ENCODE results near the gene GRM5.

Gene GRM5

DNA sequence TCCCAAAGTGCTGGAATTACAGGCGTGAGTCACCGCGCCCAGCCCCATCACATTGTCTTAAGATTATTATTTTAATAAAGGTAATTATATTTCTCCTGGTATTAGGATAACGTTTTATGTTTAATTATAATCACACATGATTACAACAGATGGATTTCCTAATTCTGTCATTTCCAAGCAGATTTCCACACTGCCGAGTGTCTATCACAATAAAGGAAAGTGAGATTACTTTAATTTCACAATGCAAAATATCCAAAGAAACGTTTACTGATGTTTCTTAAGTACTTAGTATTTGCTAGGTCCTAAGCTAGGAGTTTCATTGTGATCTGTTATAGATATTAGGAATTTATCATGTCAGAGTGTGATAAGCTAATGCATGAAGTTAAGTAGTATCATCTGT, 524.8 kb downstream of the GRM5 start:
- Histone ChIP-seq H3K9me3 (replicated peaks in 1 of 2; ENCODE audit: control insufficient read depth in 2 of 2, insufficient read depth in 1 of 2, low read depth in 1 of 2, low read length in 2 of 2) (no peaks in the 10 kb centered on the region), H3K4me1 (ENCODE audit: control insufficient read depth in 2 of 2, insufficient read depth in 1 of 2, low read depth in 1 of 2, low read length in 2 of 2) (no peaks in the 10 kb centered on the region), H2BK15ac (ENCODE audit: low read length) (no peak overlapping the region), H3K4me3 (ENCODE audit: low read length in 2 of 2) (no peak overlapping the region), H3K18ac (ENCODE audit: low read length) (no peak overlapping the region), H3K79me1 (ENCODE audit: low read depth, low read length) (no peaks in the 10 kb centered on the region), H2AFZ (ENCODE audit: low read length) (no peak overlapping the region), H3K27me3 (ENCODE audit: control insufficient read depth in 3 of 3, insufficient read depth in 3 of 3, low read depth in 1 of 3, low read length in 3 of 3) (no peaks in the 10 kb centered on the region), H2BK120ac (ENCODE audit: low read depth, low read length) (no peak overlapping the region), H3K9ac (ENCODE audit: low read depth, low read length, poor library complexity) (no peak overlapping the region), H4K91ac (ENCODE audit: low read depth, low read length, poor library complexity) (no peak overlapping the region), H3K36me3 (replicated peaks in 1 of 2; ENCODE audit: control insufficient read depth in 2 of 2, insufficient read depth in 2 of 2, low read length in 2 of 2) (no peaks in the 10 kb centered on the region), H2AK5ac (ENCODE audit: low read depth, low read length) (no peak overlapping the region), H3K4me2 (ENCODE audit: insufficient read depth, low read length, poor library complexity, severe bottlenecking) (no peak overlapping the region), H4K8ac (ENCODE audit: low read depth, low read length) (no peak overlapping the region), H3K14ac (ENCODE audit: low read length) (no peak overlapping the region), H2BK12ac (ENCODE audit: low read length) (no peak overlapping the region), H3K27ac (replicated peaks; ENCODE audit: low read length) (no peak overlapping the region), H3K23ac (ENCODE audit: low read depth, low read length, poor library complexity) (no peak overlapping the region), H2BK5ac (ENCODE audit: low read length) (no peak overlapping the region), H3K4ac (ENCODE audit: low read length) (no peak overlapping the region)
- no peak for DNase-seq (ENCODE audit: low spot score)
- no CpG with 5 or more reads among the region's 6 CpGs for WGBS, 2 donors (ENCODE audit: extremely low coverage in 2 of 2, insufficient read length in 2 of 2, insufficient replicate concordance in 1 of 2)

DNA sequence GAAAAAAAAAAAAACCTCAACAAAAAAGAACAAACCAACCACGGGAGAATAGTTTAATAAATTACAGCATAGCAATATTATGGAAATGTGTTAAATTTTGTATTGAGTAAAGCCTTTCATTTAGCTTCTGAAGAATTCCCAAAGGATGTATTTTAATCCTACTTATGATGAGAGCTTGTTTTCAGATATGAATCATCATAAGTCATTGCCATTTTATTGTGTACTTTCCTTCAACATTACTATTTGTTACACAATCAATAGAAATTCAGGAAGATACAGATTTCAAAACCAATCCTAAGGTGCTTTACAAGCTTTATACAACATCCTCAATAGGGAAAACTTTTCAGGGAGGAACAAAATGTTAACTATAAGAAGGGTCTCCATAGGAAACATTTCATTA, 527.7 kb downstream of the GRM5 start:
- Histone ChIP-seq H4K91ac (ENCODE audit: low read depth, low read length, poor library complexity) (no peak overlapping the region), H3K79me1 (ENCODE audit: low read depth, low read length) (no peaks in the 10 kb centered on the region), H3K14ac (ENCODE audit: low read length) (no peak overlapping the region), H2BK120ac (ENCODE audit: low read depth, low read length) (no peak overlapping the region), H3K4me3 (ENCODE audit: low read length in 2 of 2) (no peak overlapping the region), H2AFZ (ENCODE audit: low read length) (no peak overlapping the region), H2BK12ac (ENCODE audit: low read length) (no peak overlapping the region), H2AK5ac (ENCODE audit: low read depth, low read length) (no peak overlapping the region), H3K18ac (ENCODE audit: low read length) (no peak overlapping the region), H3K4ac (ENCODE audit: low read length) (no peak overlapping the region), H2BK15ac (ENCODE audit: low read length) (no peak overlapping the region), H3K23ac (ENCODE audit: low read depth, low read length, poor library complexity) (no peak overlapping the region), H3K27ac (replicated peaks; ENCODE audit: low read length) (no peak overlapping the region), H3K4me1 (ENCODE audit: control insufficient read depth in 2 of 2, insufficient read depth in 1 of 2, low read depth in 1 of 2, low read length in 2 of 2) (no peaks in the 10 kb centered on the region), H3K9ac (ENCODE audit: low read depth, low read length, poor library complexity) (no peak overlapping the region), H3K4me2 (ENCODE audit: insufficient read depth, low read length, poor library complexity, severe bottlenecking) (no peak overlapping the region), H3K9me3 (replicated peaks in 1 of 2; ENCODE audit: control insufficient read depth in 2 of 2, insufficient read depth in 1 of 2, low read depth in 1 of 2, low read length in 2 of 2) (no peaks in the 10 kb centered on the region), H3K27me3 (ENCODE audit: control insufficient read depth in 3 of 3, insufficient read depth in 3 of 3, low read depth in 1 of 3, low read length in 3 of 3) (no peaks in the 10 kb centered on the region), H4K8ac (ENCODE audit: low read depth, low read length) (no peak overlapping the region), H2BK5ac (ENCODE audit: low read length) (no peak overlapping the region), H3K36me3 (replicated peaks in 1 of 2; ENCODE audit: control insufficient read depth in 2 of 2, insufficient read depth in 2 of 2, low read length in 2 of 2) (no peaks in the 10 kb centered on the region)
- WGBS, 2 donors (ENCODE audit: extremely low coverage in 2 of 2, insufficient read length in 2 of 2, insufficient replicate concordance in 1 of 2): no CpG with 5 or more reads among the region's 1 CpG
- no peak for DNase-seq (ENCODE audit: low spot score)

- Histone ChIP-seq H2BK5ac (ENCODE audit: low read length) (no peak overlapping the region), H3K18ac (ENCODE audit: low read length) (no peak overlapping the region), H4K91ac (ENCODE audit: low read depth, low read length, poor library complexity) (no peak overlapping the region), H3K4ac (ENCODE audit: low read length) (no peak overlapping the region), H3K27me3 (ENCODE audit: control insufficient read depth in 3 of 3, insufficient read depth in 3 of 3, low read depth in 1 of 3, low read length in 3 of 3) (no peaks in the 10 kb centered on the region), H3K4me1 (ENCODE audit: control insufficient read depth in 2 of 2, insufficient read depth in 1 of 2, low read depth in 1 of 2, low read length in 2 of 2) (no peaks in the 10 kb centered on the region), H3K9ac (ENCODE audit: low read depth, low read length, poor library complexity) (no peak overlapping the region), H2AK5ac (ENCODE audit: low read depth, low read length) (no peak overlapping the region), H3K27ac (replicated peaks; ENCODE audit: low read length) (no peak overlapping the region), H2AFZ (ENCODE audit: low read length) (no peak overlapping the region), H2BK15ac (ENCODE audit: low read length) (no peak overlapping the region), H3K14ac (ENCODE audit: low read length) (no peak overlapping the region), H3K4me2 (ENCODE audit: insufficient read depth, low read length, poor library complexity, severe bottlenecking) (no peak overlapping the region), H3K36me3 (replicated peaks in 1 of 2; ENCODE audit: control insufficient read depth in 2 of 2, insufficient read depth in 2 of 2, low read length in 2 of 2) (no peaks in the 10 kb centered on the region), H2BK12ac (ENCODE audit: low read length) (no peak overlapping the region), H3K23ac (ENCODE audit: low read depth, low read length, poor library complexity) (no peak overlapping the region), H3K4me3 (ENCODE audit: low read length in 2 of 2) (no peak overlapping the region), H4K8ac (ENCODE audit: low read depth, low read length) (no peak overlapping the region), H3K79me1 (ENCODE audit: low read depth, low read length) (no peaks in the 10 kb centered on the region), H2BK120ac (ENCODE audit: low read depth, low read length) (no peak overlapping the region), H3K9me3 (replicated peaks in 1 of 2; ENCODE audit: control insufficient read depth in 2 of 2, insufficient read depth in 1 of 2, low read depth in 1 of 2, low read length in 2 of 2) (no peaks in the 10 kb centered on the region)
- no CpG with 5 or more reads among the region's 2 CpGs for WGBS, 2 donors (ENCODE audit: extremely low coverage in 2 of 2, insufficient read length in 2 of 2, insufficient replicate concordance in 1 of 2)
- no peak for DNase-seq (ENCODE audit: low spot score)
Measured at GRCh38 chr11:88537613-88538012, 528.2 kb downstream of the GRM5 start.

DNA sequence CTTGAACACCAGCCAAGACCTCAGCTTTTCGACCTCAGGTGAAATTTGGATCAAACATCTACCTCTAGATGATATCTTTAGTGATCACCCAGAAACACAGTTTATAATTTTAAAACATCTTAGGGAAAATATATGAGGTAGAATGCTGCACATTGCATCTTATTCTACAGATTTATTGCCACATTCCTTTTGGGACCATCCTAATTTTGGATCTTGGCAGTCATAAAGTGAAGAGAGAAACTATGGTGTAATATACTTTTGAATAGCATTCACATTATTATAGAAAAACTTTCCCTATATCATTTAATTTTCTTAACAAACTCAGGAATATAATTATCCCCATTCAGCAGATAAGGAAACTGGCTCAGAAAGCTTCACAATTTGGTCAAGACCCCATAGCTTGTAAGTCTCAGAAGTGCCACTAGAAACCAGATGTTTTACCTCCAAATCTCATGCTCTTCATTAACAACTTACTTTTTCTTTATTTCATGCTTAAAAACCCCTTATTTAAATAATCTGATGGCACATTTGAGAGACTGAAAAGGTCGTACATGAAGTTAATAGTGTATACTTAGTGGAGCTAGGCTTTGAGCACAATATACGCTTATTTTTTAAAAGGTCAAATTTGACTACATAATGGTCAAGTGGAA, 529.0 kb downstream of the GRM5 start:
- DNase-seq (ENCODE audit: low spot score): no peak
- no peaks in the 10 kb centered on the region for H3K79me1 ChIP-seq (ENCODE audit: low read depth, low read length)

More for the DNA sequence above, 529.0 kb downstream of the GRM5 start:
- H3K9me3 ChIP-seq (replicated peaks in 1 of 2; ENCODE audit: control insufficient read depth in 2 of 2, insufficient read depth in 1 of 2, low read depth in 1 of 2, low read length in 2 of 2): no peaks in the 10 kb centered on the region
- H2BK5ac ChIP-seq (ENCODE audit: low read length): no peak overlapping the region
- no peaks in the 10 kb centered on the region for H3K4me1 ChIP-seq (ENCODE audit: control insufficient read depth in 2 of 2, insufficient read depth in 1 of 2, low read depth in 1 of 2, low read length in 2 of 2)
- no peak overlapping the region for H2BK12ac ChIP-seq (ENCODE audit: low read length)
- H3K4ac ChIP-seq (ENCODE audit: low read length): no peak overlapping the region
- no peak overlapping the region for H3K18ac ChIP-seq (ENCODE audit: low read length)
- no peak overlapping the region for H2BK120ac ChIP-seq (ENCODE audit: low read depth, low read length)
- H3K9ac ChIP-seq (ENCODE audit: low read depth, low read length, poor library complexity): no peak overlapping the region
- no CpG with 5 or more reads among the region's 3 CpGs for WGBS, 2 donors (ENCODE audit: extremely low coverage in 2 of 2, insufficient read length in 2 of 2, insufficient replicate concordance in 1 of 2)
- H4K8ac ChIP-seq (ENCODE audit: low read depth, low read length): no peak overlapping the region
- no peak overlapping the region for H3K14ac ChIP-seq (ENCODE audit: low read length)
- no peaks in the 10 kb centered on the region for H3K27me3 ChIP-seq (ENCODE audit: control insufficient read depth in 3 of 3, insufficient read depth in 3 of 3, low read depth in 1 of 3, low read length in 3 of 3)
- no peak overlapping the region for H3K27ac ChIP-seq (replicated peaks; ENCODE audit: low read length)
- no peak overlapping the region for H3K23ac ChIP-seq (ENCODE audit: low read depth, low read length, poor library complexity)
- H3K4me2 ChIP-seq (ENCODE audit: insufficient read depth, low read length, poor library complexity, severe bottlenecking): no peak overlapping the region
- H3K4me3 ChIP-seq (ENCODE audit: low read length in 2 of 2): no peak overlapping the region
- H3K36me3 ChIP-seq (replicated peaks in 1 of 2; ENCODE audit: control insufficient read depth in 2 of 2, insufficient read depth in 2 of 2, low read length in 2 of 2): no peaks in the 10 kb centered on the region
- H4K91ac ChIP-seq (ENCODE audit: low read depth, low read length, poor library complexity): no peak overlapping the region
- H2BK15ac ChIP-seq (ENCODE audit: low read length): no peak overlapping the region
- no peak overlapping the region for H2AK5ac ChIP-seq (ENCODE audit: low read depth, low read length)
- H2AFZ ChIP-seq (ENCODE audit: low read length): no peak overlapping the region

All from neuronal stem cell (in vitro differentiated cells).